A673 (cell line): ENCODE measurements around the gene CA7.

Experiments
- CTCF ChIP-seq: fragments of 300-800, 200-600 bp; sonication (generic); conservative IDR thresholded peaks from 2 replicates; pipeline ENCODE4 v1.5.1; 2017; ENCODE audit warnings: low read depth, mild to moderate bottlenecking, antibody characterized with exemption, low read length, moderate library complexity, mixed read lengths
- EZH2 ChIP-seq: fragments of 200-600 bp; sonication (generic); IDR thresholded peaks from 2 replicates; pipeline ENCODE4 v1.6.1; 2017; ENCODE audit warnings: borderline replicate concordance, low read depth, mild to moderate bottlenecking, mixed read lengths, antibody characterized with exemption, low read length; ENCODE audit not compliant: poor library complexity, severe bottlenecking

GRCh38 chr16:66840883-66841282 lies 3.3 kb upstream of the CA7 start:
- no peak for TF ChIP-seq CTCF
- TF ChIP-seq EZH2: no peak
